IMR-90 (cell line): ENCODE results near the gene PSEN2. TPM values are rescaled to one million over a fixed set of nuclear protein-coding genes. Genes with fewer than 3 reads are reported as not detected.

ENCODE experiments used
- ATAC-seq: fragments of 200-7000 bp; cut with Tn5 transposase; 2 replicates; pipeline ENCODE4 v1.9.1; 2020; ENCODE audit warnings: low read depth, mild to moderate bottlenecking, moderate library complexity
- BruUV-seq: library from RNA; stranded (reverse); fragments of 400-500 nt; replicated peaks from 2 replicates; lab custom pipeline; 2021; lab: Mats Ljungman, UMichigan
- CTCF ChIA-PET: fragments of 300-600 bp; formaldehyde crosslinking; extraction: SDS; loops from one replicate; lab custom pipeline; 2021; ENCODE audit warnings: antibody characterized with exemption; lab: Yijun Ruan, JAX
- POLR2A ChIA-PET: fragments of 300-600 bp; sonication (Branson Sonifier 250); formaldehyde crosslinking; loops from one replicate; lab custom pipeline; 2022; ENCODE audit warnings: antibody characterized with exemption; ENCODE audit not compliant: unreplicated experiment; lab: Charles Lee
- DNase-seq: peaks from one replicate; pipeline ENCODE4 v3.0.0; 2013
- H2AFZ ChIP-seq: replicated peaks from 2 replicates; pipeline ENCODE3; 2013; ENCODE audit warnings: low read length, mild to moderate bottlenecking; ENCODE audit not compliant: poor library complexity
- H2AK5ac ChIP-seq: 2 replicates; pipeline ENCODE4 v1.6.1; 2013; ENCODE audit warnings: low read depth, low read length, inconsistent platforms
- H2AK9ac ChIP-seq: replicated peaks from 2 replicates; pipeline ENCODE3; 2013; ENCODE audit warnings: mild to moderate bottlenecking, low read depth, low read length, moderate library complexity; ENCODE audit not compliant: poor library complexity
- H2BK120ac ChIP-seq: 2 replicates; pipeline ENCODE4 v1.6.1; 2013; ENCODE audit warnings: low read depth, low read length, inconsistent platforms
- H2BK15ac ChIP-seq: 3 replicates; pipeline ENCODE4 v1.6.1; 2013; ENCODE audit warnings: low read depth, low read length, inconsistent platforms
- H2BK20ac ChIP-seq: 2 replicates; pipeline ENCODE4 v1.6.1; 2013; ENCODE audit warnings: low read depth, mild to moderate bottlenecking, inconsistent platforms, low read length, moderate library complexity
- H2BK5ac ChIP-seq: 2 replicates; pipeline ENCODE4 v1.6.1; 2013; ENCODE audit warnings: mild to moderate bottlenecking, low read depth, low read length, inconsistent platforms; ENCODE audit not compliant: poor library complexity, severe bottlenecking
- H3K14ac ChIP-seq: replicated peaks from 2 replicates; pipeline ENCODE4 v1.6.1; 2013; ENCODE audit warnings: low read depth, low read length, inconsistent platforms
- H3K18ac ChIP-seq: 2 replicates; pipeline ENCODE4 v1.6.1; 2013; ENCODE audit warnings: low read depth, low read length, control low read depth
- H3K23ac ChIP-seq: 2 replicates; pipeline ENCODE4 v1.6.1; 2013; ENCODE audit warnings: low read depth, low read length, inconsistent platforms
- H3K27ac ChIP-seq: 2 replicates; pipeline ENCODE4 v1.5.1; 2013; ENCODE audit warnings: mild to moderate bottlenecking, control low read depth, low read length; ENCODE audit not compliant: insufficient read depth
- H3K27me3 ChIP-seq: 2 replicates; pipeline ENCODE4 v1.6.1; 2013; ENCODE audit warnings: low read length; ENCODE audit not compliant: control insufficient read depth, insufficient read depth
- H3K36me3 ChIP-seq: 2 replicates; pipeline ENCODE4 v1.6.1; 2013; ENCODE audit warnings: low read length, mixed read lengths; ENCODE audit not compliant: control insufficient read depth, insufficient read depth
- H3K4ac ChIP-seq: 2 replicates; pipeline ENCODE4 v1.6.1; 2013; ENCODE audit warnings: low read depth, low read length, inconsistent platforms
- H3K4me1 ChIP-seq: 2 replicates; pipeline ENCODE4 v1.6.1; 2013; ENCODE audit warnings: low read length, mixed read lengths; ENCODE audit not compliant: control insufficient read depth, insufficient read depth
- H3K4me2 ChIP-seq: 2 replicates; pipeline ENCODE4 v1.6.1; 2013; ENCODE audit warnings: low read depth, mild to moderate bottlenecking, control low read depth, low read length, moderate library complexity
- H3K4me3 ChIP-seq: 2 replicates; pipeline ENCODE4 v1.5.1; 2013; ENCODE audit warnings: low read depth, mild to moderate bottlenecking, control low read depth, low read length, moderate library complexity; ENCODE audit not compliant: insufficient read depth
- H3K56ac ChIP-seq: 2 replicates; pipeline ENCODE4 v1.6.1; 2013; ENCODE audit warnings: low read length, inconsistent platforms; ENCODE audit not compliant: insufficient read depth; ENCODE audit errors: extremely low read depth
- H3K79me1 ChIP-seq, 2 experiments: 2 replicates each; pipeline ENCODE4 v1.6.1; 2013; ENCODE audit warnings: low read length in 2 of 2, inconsistent platforms in 1 of 2, low read depth in 1 of 2
- H3K9ac ChIP-seq: 2 replicates; pipeline ENCODE4 v1.6.1; 2013; ENCODE audit warnings: low read depth, low read length, control low read depth
- H3K9me1 ChIP-seq: 2 replicates; pipeline ENCODE4 v1.6.1; 2013; ENCODE audit warnings: low read length, inconsistent platforms; ENCODE audit not compliant: insufficient read depth
- H3K9me3 ChIP-seq: 2 replicates; pipeline ENCODE4 v1.6.1; 2013; ENCODE audit warnings: low read length; ENCODE audit not compliant: control insufficient read depth, insufficient read depth
- H4K20me1 ChIP-seq: 2 replicates; pipeline ENCODE4 v1.6.1; 2013; ENCODE audit warnings: low read length, inconsistent platforms; ENCODE audit not compliant: insufficient read depth
- H4K5ac ChIP-seq: 2 replicates; pipeline ENCODE4 v1.6.1; 2013; ENCODE audit warnings: mild to moderate bottlenecking, low read depth, low read length, control low read depth
- H4K8ac ChIP-seq, 2 experiments: 2 replicates each; pipeline ENCODE4 v1.6.1; 2013; ENCODE audit warnings: low read depth in 2 of 2, low read length in 2 of 2, control low read depth in 1 of 2, inconsistent platforms in 1 of 2
- H4K91ac ChIP-seq: 2 replicates; pipeline ENCODE4 v1.6.1; 2013; ENCODE audit warnings: low read depth, low read length, inconsistent platforms; ENCODE audit not compliant: insufficient read depth
- BHLHE40 ChIP-seq: fragments of 150-350 bp; IDR thresholded peaks from 2 replicates; pipeline ENCODE4 v1.6.1; 2016; ENCODE audit warnings: mild to moderate bottlenecking, low read depth, low read length
- FOS ChIP-seq: fragments of 150-350 bp; IDR thresholded peaks from 2 replicates; pipeline ENCODE4 v1.6.1; 2016; ENCODE audit warnings: low read depth, low read length
- MAFK ChIP-seq: IDR thresholded peaks from 2 replicates; pipeline ENCODE4 v1.6.1; 2012; ENCODE audit warnings: low read depth, low read length, improper control_type of control experiment
- MAZ ChIP-seq: IDR thresholded peaks from 2 replicates; pipeline ENCODE4 v1.6.1; 2012; ENCODE audit warnings: low read depth, mild to moderate bottlenecking, low read length, improper control_type of control experiment, moderate library complexity, borderline replicate concordance
- SMC3 ChIP-seq: fragments of 150-350 bp; IDR thresholded peaks from 2 replicates; pipeline ENCODE4 v1.6.1; 2016; ENCODE audit warnings: low read depth, mild to moderate bottlenecking, antibody characterized with exemption, low read length, moderate library complexity
- USF2 ChIP-seq: fragments of 150-350 bp; IDR thresholded peaks from 2 replicates; pipeline ENCODE4 v1.6.1; 2017; ENCODE audit warnings: mild to moderate bottlenecking, antibody characterized with exemption, low read length, low read depth
- WGBS, 2 experiments: methylation state at CpG; one replicate each; pipeline versions ENCODE4 v1.1.5 to v1.1.7; 2013; ENCODE audit warnings: missing lambda C conversion rate in 2 of 2; ENCODE audit not compliant: insufficient read length in 1 of 2; ENCODE audit errors: extremely low coverage in 2 of 2; 5-methylcytosine and 5-hydroxymethylcytosine counted together
- dilution Hi-C: fragments of 300-500 bp; cut with HindIII; formaldehyde crosslinking; loops from one replicate; pipeline ENCODE4 v1.14.3; 2018; ENCODE audit warnings: low sequenced_read_pairs; ENCODE audit not compliant: unreplicated experiment
- in situ Hi-C: fragments of 300-500 bp; cut with MboI; formaldehyde crosslinking; loops from 3 replicates; pipeline ENCODE4 v1.14.3; 2019; ENCODE audit warnings: low sequenced_read_pairs, inconsistent platforms, mixed read lengths
- intact Hi-C: fragments of 100-400 bp; cut with micrococcal nuclease; formaldehyde crosslinking; loops from 2 replicates; pipeline ENCODE4 v1.10.0; 2022
- polyA plus RNA-seq, 3 experiments: library from polyadenylated mRNA; depleted of rRNA; stranded (reverse); fragments of >200 nt; gene quantifications; 2 replicates each; pipeline ENCODE4 v1.2.3, GENCODE V29; 2012; ENCODE audit warnings: low replicate concordance in 1 of 3
- total RNA-seq: library from RNA; depleted of rRNA; stranded (reverse); fragments of >200 nt; gene quantifications from 2 replicates; pipeline ENCODE4 v1.2.3, GENCODE V29; 2012

PSEN2 gene
- total and polyA plus RNA-seq, 2 of the 4 experiments (the other 2 are of a cell fraction) = 15.0 to 24.4 TPM

DNA sequence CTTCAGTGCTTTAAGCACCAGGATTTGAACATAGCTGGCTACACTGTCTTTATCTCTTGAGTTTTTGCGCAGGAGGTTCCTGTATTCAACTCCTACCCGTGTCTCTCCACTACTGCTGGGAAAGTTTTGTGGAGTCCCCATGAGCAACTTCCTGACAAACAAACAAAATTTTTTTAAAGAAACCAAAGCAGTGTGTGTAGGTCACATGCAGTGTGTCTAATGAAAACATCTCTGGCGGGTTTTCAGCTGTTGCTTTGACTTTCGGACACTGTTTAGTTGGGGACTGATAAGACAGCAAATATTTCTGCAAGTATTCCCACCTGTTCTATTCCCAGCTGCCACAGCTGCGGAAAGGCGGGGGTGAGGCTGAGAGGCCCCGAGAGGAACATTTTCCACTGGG is 2.0 kb downstream of the PSEN2 start:
- Histone ChIP-seq H3K36me3 (no peaks in the 10 kb centered on the region), H3K4ac (no peak overlapping the region), H3K18ac (no peak overlapping the region), H3K9me1 (peaks cover 13% of the 10 kb centered on the region; the same call in 1 of the 2 replicates), H2BK120ac (no peak overlapping the region), H2AFZ (peak overlapping the region; percentile 51), H4K5ac (no peak overlapping the region), H3K9me3 (no peaks in the 10 kb centered on the region), H4K8ac (no peak overlapping the region), H3K27ac (no peak overlapping the region), H2BK5ac (no peak overlapping the region), H3K27me3 (no peaks in the 10 kb centered on the region), H4K91ac (no peak overlapping the region), H2AK9ac (no peak overlapping the region), H3K4me1 (peaks cover 11% of the 10 kb centered on the region), H3K4me3 (no peak overlapping the region), H3K4me2 (0 out of 2 replicates have a peak overlapping the region, but pooled peaks have one; percentile 26), H3K14ac (no peak overlapping the region), H3K9ac (no peak overlapping the region), H2BK15ac (no peak overlapping the region), H4K20me1 (no peaks in the 10 kb centered on the region), H2BK20ac (no peak overlapping the region), H3K79me1 (peaks cover 3 to 31% of the 10 kb centered on the region in 2 experiments), H3K23ac (peak overlapping the region; percentile 25; the same call in 1 of the 2 replicates), H2AK5ac (no peak overlapping the region), H3K56ac (no peak overlapping the region)
- dilution Hi-C loops = no loop called here
- no CpG with 5 or more reads among the region's 7 CpGs for WGBS, 2 experiments
- ChIA-PET CTCF (no interaction called here), POLR2A (no interaction called here)
- intact Hi-C loops = no loop called here
- in situ Hi-C loops = no loop called here
- BruUV-seq = no TSS peak
- TF ChIP-seq USF2 = 0 out of 2 replicates have a peak, but pooled peaks have one; percentile 31
- no peak for TF ChIP-seq FOS
- TF ChIP-seq MAFK = no peak
- no peak for TF ChIP-seq SMC3
- TF ChIP-seq MAZ = no peak
- peak; percentile 67 for TF ChIP-seq BHLHE40
- DNase-seq (peak; percentile 71), ATAC-seq (peak; percentile 15)
